Hematopoietic multipotent progenitor cell (in vitro differentiated cells): ENCODE measurements around the gene NODAL. TPM values are rescaled to one million over a fixed set of nuclear protein-coding genes. Genes with fewer than 3 reads are reported as not detected.
"Not testable (repeated sequence)": the region's sequence is repeated elsewhere in the genome, so short reads cannot be mapped to it uniquely, and the experiment has no call there.

Experiments used
- DNase-seq, 3 donors: peaks; one replicate each; pipeline ENCODE4 v3.0.0-alpha.2; 2011 to 2015; ENCODE audit warnings: low read depth in 2 of 3, low spot score in 2 of 3
- total RNA-seq: library from RNA; depleted of rRNA; stranded (reverse); fragments of >200 nt; gene quantifications from one replicate; pipeline ENCODE4 v1.2.3, GENCODE V29; 2012

NODAL gene
- not detected for total RNA-seq

- DNase-seq, result no peak
These were observed at the start of gene NODAL for GRCh38 chr10:70441161-70441894. Gene NODAL, minus strand, starts transcription at chr10:70441681. Its CDS starts 14 bp downstream, at chr10:70441667.

- DNase-seq, result no peak
These were observed 48.7 kb upstream of the NODAL start for GRCh38 chr10:70490142-70490541.

GRCh38 chr10:70487824-70488223 lies 46.3 kb upstream of the NODAL start:
- DNase-seq, result no peak

GRCh38 chr10:70483872-70484271 lies 42.4 kb upstream of the NODAL start:
- DNase-seq, result not testable (repeated sequence)

GRCh38 chr10:70482982-70483760 lies 41.7 kb upstream of the NODAL start:
- no peak for DNase-seq

GRCh38 chr10:70481831-70482530 lies 40.5 kb upstream of the NODAL start:
- DNase-seq, result no peak

- no peak for DNase-seq
These were observed 39.6 kb upstream of the NODAL start for GRCh38 chr10:70481105-70481504.

- DNase-seq, result peak in 2 of 3 donors; percentile 67 to 88
These were observed 38.9 kb upstream of the NODAL start for GRCh38 chr10:70480239-70480861.

- DNase-seq, result no peak
These were observed 38.3 kb upstream of the NODAL start for GRCh38 chr10:70479626-70480238.

- DNase-seq, result no peak
These were observed 37.7 kb upstream of the NODAL start for GRCh38 chr10:70479165-70479581.

- DNase-seq, result peak in 2 of 3 donors; percentile 37 to 53
These were observed 37.0 kb upstream of the NODAL start, which contains the start of gene PALD1 for GRCh38 chr10:70478191-70479164. Gene PALD1, plus strand, starts transcription at chr10:70478767. Its CDS starts 47,185 bp downstream, at chr10:70525952.

- DNase-seq, result peak; percentile 62 to 87 (median 77)
These were observed 36.2 kb upstream of the NODAL start for GRCh38 chr10:70477661-70478162.

- peak in 1 of 3 donors; percentile 35 for DNase-seq
These were observed 35.0 kb upstream of the NODAL start for GRCh38 chr10:70476249-70477035.

- DNase-seq, result no peak
These were observed 34.2 kb upstream of the NODAL start for GRCh38 chr10:70475661-70476060.

GRCh38 chr10:70474780-70475179 lies 33.3 kb upstream of the NODAL start:
- DNase-seq, result no peak

- DNase-seq, result no peak
These were observed 31.4 kb upstream of the NODAL start for GRCh38 chr10:70472799-70473454.

- no peak for DNase-seq
These were observed 25.5 kb upstream of the NODAL start for GRCh38 chr10:70466951-70467350.

- no peak for DNase-seq
These were observed 24.4 kb upstream of the NODAL start for GRCh38 chr10:70465832-70466231.
